Colonic mucosa (tissue), 4 donors: ENCODE data around the gene NCAM2. TPM values are rescaled to one million over a fixed set of nuclear protein-coding genes. Genes with fewer than 3 reads are reported as not detected.

Experiments
- DNase-seq: peaks from one replicate; pipeline ENCODE4 v3.0.0-alpha.2; 2020
- H3K27ac ChIP-seq: fragments of 200-600 bp; one replicate; pipeline ENCODE4 v1.8.0; 2021
- H3K27me3 ChIP-seq: fragments of 200-600 bp; one replicate; pipeline ENCODE4 v1.8.0; 2021
- H3K36me3 ChIP-seq: fragments of 200-600 bp; one replicate; pipeline ENCODE4 v1.8.0; 2021
- H3K4me1 ChIP-seq: fragments of 200-600 bp; one replicate; pipeline ENCODE4 v1.8.0; 2021; ENCODE audit warnings: mild to moderate bottlenecking
- H3K4me3 ChIP-seq: fragments of 200-600 bp; one replicate; pipeline ENCODE4 v1.8.0; 2021
- H3K9ac ChIP-seq, 2 donors: one replicate each; pipeline ENCODE4 v1.7.0; 2013; ENCODE audit warnings: control low read depth in 2 of 2, low read depth in 2 of 2, low read length in 2 of 2
- H3K9me3 ChIP-seq: fragments of 200-600 bp; one replicate; pipeline ENCODE4 v1.8.0; 2021
- intact Hi-C: fragments of 100-400 bp; cut with DNase I; formaldehyde crosslinking; loops from one replicate; pipeline ENCODE4 v1.14.1; 2022
- total RNA-seq, 2 donors: library from RNA; stranded (reverse); fragmentation: NEBNext Ultra II Directional in 1 of 2; extraction: Animal tissue kit (Norgen Biotek cat#: 25700) in 1 of 2; gene quantifications; one replicate each; pipeline ENCODE4 v1.2.1, GENCODE V29; 2021
- TF ChIP-seq, protein P1 (sequence below): fragments of 200-600 bp; IDR thresholded peaks from one replicate; pipeline ENCODE4 v1.8.0; 2022; ENCODE audit warnings: antibody characterized with exemption, mild to moderate bottlenecking
- donor health status: healthy.
- donor health status: DM: no; HTN: no; CAD: no.
- donor health status: DM: no; HTN: no; CAD: no.

The NCAM2 gene
- total RNA-seq, 2 donors from 2014 or later: 0.52 to 2.8 TPM

GRCh38 chr21:21025742-21026141 lies 27.5 kb downstream of the NCAM2 start:
- Histone ChIP-seq H3K4me1 (no peaks in the 10 kb centered on the region), H3K36me3 (no peaks in the 10 kb centered on the region), H3K4me3 (no peak overlapping the region), H3K27me3 (no peaks in the 10 kb centered on the region), H3K9ac (no peak overlapping the region), H3K27ac (no peak overlapping the region), H3K9me3 (no peaks in the 10 kb centered on the region)
- DNase-seq: no peak
- TF ChIP-seq, protein P1, sequence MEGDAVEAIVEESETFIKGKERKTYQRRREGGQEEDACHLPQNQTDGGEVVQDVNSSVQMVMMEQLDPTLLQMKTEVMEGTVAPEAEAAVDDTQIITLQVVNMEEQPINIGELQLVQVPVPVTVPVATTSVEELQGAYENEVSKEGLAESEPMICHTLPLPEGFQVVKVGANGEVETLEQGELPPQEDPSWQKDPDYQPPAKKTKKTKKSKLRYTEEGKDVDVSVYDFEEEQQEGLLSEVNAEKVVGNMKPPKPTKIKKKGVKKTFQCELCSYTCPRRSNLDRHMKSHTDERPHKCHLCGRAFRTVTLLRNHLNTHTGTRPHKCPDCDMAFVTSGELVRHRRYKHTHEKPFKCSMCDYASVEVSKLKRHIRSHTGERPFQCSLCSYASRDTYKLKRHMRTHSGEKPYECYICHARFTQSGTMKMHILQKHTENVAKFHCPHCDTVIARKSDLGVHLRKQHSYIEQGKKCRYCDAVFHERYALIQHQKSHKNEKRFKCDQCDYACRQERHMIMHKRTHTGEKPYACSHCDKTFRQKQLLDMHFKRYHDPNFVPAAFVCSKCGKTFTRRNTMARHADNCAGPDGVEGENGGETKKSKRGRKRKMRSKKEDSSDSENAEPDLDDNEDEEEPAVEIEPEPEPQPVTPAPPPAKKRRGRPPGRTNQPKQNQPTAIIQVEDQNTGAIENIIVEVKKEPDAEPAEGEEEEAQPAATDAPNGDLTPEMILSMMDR: no peak
- intact Hi-C loops: no loop called here

- no peak overlapping the region for H3K4me3 ChIP-seq
- DNase-seq: no peak
- intact Hi-C loops: no loop called here
These were observed 30.1 kb downstream of the NCAM2 start for GRCh38 chr21:21028275-21028820.

GRCh38 chr21:21029164-21029563 lies 31.0 kb downstream of the NCAM2 start:
- no peak overlapping the region for H3K9ac ChIP-seq
- no peak for DNase-seq
- no peak overlapping the region for H3K4me3 ChIP-seq
- TF ChIP-seq, protein P1: no peak
- H3K27ac ChIP-seq: no peak overlapping the region
- H3K36me3 ChIP-seq: no peaks in the 10 kb centered on the region
- H3K9me3 ChIP-seq: no peaks in the 10 kb centered on the region
- intact Hi-C loops: no loop called here
- no peaks in the 10 kb centered on the region for H3K27me3 ChIP-seq
- H3K4me1 ChIP-seq: no peaks in the 10 kb centered on the region

More at GRCh38 chr21:21028275-21028820, 30.1 kb downstream of the NCAM2 start:
- TF ChIP-seq, protein P1: no peak
- no peaks in the 10 kb centered on the region for H3K9me3 ChIP-seq
- H3K36me3 ChIP-seq: no peaks in the 10 kb centered on the region
- no peak overlapping the region for H3K9ac ChIP-seq
- no peaks in the 10 kb centered on the region for H3K4me1 ChIP-seq
- no peaks in the 10 kb centered on the region for H3K27me3 ChIP-seq
- H3K27ac ChIP-seq: no peak overlapping the region

GRCh38 chr21:21030311-21030710 lies 32.1 kb downstream of the NCAM2 start:
- no peak for DNase-seq
- H3K9ac ChIP-seq: no peak overlapping the region
- TF ChIP-seq, protein P1: no peak
- no peaks in the 10 kb centered on the region for H3K27me3 ChIP-seq
- no peak overlapping the region for H3K27ac ChIP-seq
- H3K4me3 ChIP-seq: no peak overlapping the region
- H3K9me3 ChIP-seq: no peaks in the 10 kb centered on the region
- no peaks in the 10 kb centered on the region for H3K36me3 ChIP-seq
- H3K4me1 ChIP-seq: no peaks in the 10 kb centered on the region
- intact Hi-C loops: no loop called here

DNA sequence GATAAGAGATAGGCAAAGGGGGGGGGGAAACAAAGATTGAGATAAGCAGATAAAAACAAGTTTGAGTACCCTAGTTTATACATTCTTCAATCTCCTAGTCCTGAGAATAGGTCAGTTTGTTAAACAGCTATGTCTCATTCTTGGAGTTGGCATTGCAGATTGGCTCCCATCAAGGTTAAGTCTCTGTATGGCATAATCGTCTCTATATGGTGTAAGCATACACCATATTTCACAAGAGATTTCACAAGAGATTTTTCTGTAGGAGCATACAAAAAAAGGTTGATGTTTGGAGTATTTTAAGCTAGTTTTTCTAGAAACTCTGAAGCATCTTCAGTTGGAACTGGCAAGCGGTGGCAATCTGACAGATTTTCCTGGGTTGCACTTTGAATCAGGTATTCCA lies 35.8 kb downstream of the NCAM2 start:
- Histone ChIP-seq H3K9me3 (no peaks in the 10 kb centered on the region), H3K36me3 (no peaks in the 10 kb centered on the region), H3K27me3 (no peaks in the 10 kb centered on the region), H3K9ac (no peak overlapping the region), H3K27ac (no peak overlapping the region), H3K4me3 (no peak overlapping the region), H3K4me1 (no peaks in the 10 kb centered on the region)
- TF ChIP-seq, protein P1: no peak
- no peak for DNase-seq
- intact Hi-C loops: no loop called here
